GM12891 (cell line): ENCODE results near the gene CSNK2B.

Experiments
- PAX5 ChIP-seq: IDR thresholded peaks from 2 replicates; pipeline ENCODE4 v1.6.1; 2011; ENCODE audit warnings: low read length, moderate library complexity, mild to moderate bottlenecking; ENCODE audit not compliant: insufficient read depth, severe bottlenecking
- POLR2A ChIP-seq: IDR thresholded peaks from 2 replicates; pipeline ENCODE4 v1.6.1; 2011; ENCODE audit warnings: low read depth, low read length, control low read depth
- POLR2AphosphoS5 ChIP-seq: IDR thresholded peaks from 2 replicates; pipeline ENCODE4 v1.6.1; 2011; ENCODE audit warnings: low read depth, low read length, control low read depth
- SPI1 ChIP-seq: IDR thresholded peaks from 2 replicates; pipeline ENCODE4 v1.6.1; 2011; ENCODE audit warnings: low read depth, low read length, control low read depth
- TAF1 ChIP-seq: IDR thresholded peaks from 2 replicates; pipeline ENCODE4 v1.6.1; 2011; ENCODE audit warnings: low read depth, low read length, control low read depth

- TF ChIP-seq SPI1 (no peak), TAF1 (no peak), POLR2AphosphoS5 (no peak), PAX5 (no peak), POLR2A (no peak)
These were observed 34.7 kb upstream of the CSNK2B start for GRCh38 chr6:31631209-31631608.
